ENCODE results near the gene ZBTB8A. TPM values are rescaled to one million over a fixed set of nuclear protein-coding genes. Genes with fewer than 3 reads are reported as not detected.

Gene ZBTB8A
- total RNA-seq, 1 donor from 2014 or later, result 38.1 TPM

Small RNA genes within 50 kb of the gene (small RNA-seq; reads per million reads assigned to genes)
- gene RF00019, result not detected

Other genes with a start within 250 kb of the ZBTB8A start
- 19.8 TPM for gene HDAC1, start 247.3 kb upstream of the ZBTB8A start, total RNA-seq
- 356 TPM for gene MARCKSL1, start 203.2 kb upstream of the ZBTB8A start, total RNA-seq
- 1.6 TPM for gene FAM229A, start 176.9 kb upstream of the ZBTB8A start, total RNA-seq
- not detected for gene TSSK3, start 176.9 kb upstream of the ZBTB8A start, total RNA-seq
- 60.7 TPM for gene BSDC1, start 145.0 kb upstream of the ZBTB8A start, total RNA-seq
- gene ZBTB8B, start 74.4 kb upstream of the ZBTB8A start, total RNA-seq, result 14.0 TPM
- gene ZBTB8OS, start 111.1 kb downstream of the ZBTB8A start, total RNA-seq, result 21.7 TPM
- 212 TPM for gene RBBP4, start 111.8 kb downstream of the ZBTB8A start, total RNA-seq
- 4.1 TPM for gene SYNC, start 163.3 kb downstream of the ZBTB8A start, total RNA-seq

Data from occipital lobe (tissue), 2 donors.